A673 (cell line): ENCODE data around the gene MICAL2.

Experiments
- EZH2 ChIP-seq: fragments of 200-600 bp; sonication (generic); IDR thresholded peaks from 2 replicates; pipeline ENCODE4 v1.6.1; 2017; ENCODE audit warnings: borderline replicate concordance, low read depth, mild to moderate bottlenecking, mixed read lengths, antibody characterized with exemption, low read length; ENCODE audit not compliant: poor library complexity, severe bottlenecking
- TF ChIP-seq, protein P1 (sequence below): fragments of 300-800, 200-600 bp; sonication (generic); conservative IDR thresholded peaks from 2 replicates; pipeline ENCODE4 v1.5.1; 2017; ENCODE audit warnings: low read depth, mild to moderate bottlenecking, antibody characterized with exemption, low read length, moderate library complexity, mixed read lengths

DNA sequence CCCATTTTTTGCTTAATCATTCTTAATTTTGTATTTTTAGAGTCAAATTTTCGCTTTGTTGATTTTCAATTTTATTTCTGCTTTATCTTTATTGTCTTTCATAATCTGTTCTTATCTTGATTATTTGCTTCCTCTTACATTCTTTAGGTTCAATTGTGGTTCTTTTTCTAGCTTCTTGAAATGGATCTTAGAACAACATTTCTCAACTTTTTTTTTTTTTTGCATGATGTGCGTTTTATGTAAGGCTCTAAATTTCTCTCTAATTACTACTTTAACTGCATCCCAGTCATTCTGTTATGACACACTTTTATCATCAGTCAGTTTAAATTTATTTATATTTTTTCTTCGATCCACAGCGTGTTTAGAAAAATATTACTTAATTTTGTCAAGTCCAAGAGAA is 201.7 kb downstream of the MICAL2 start:
- TF ChIP-seq, protein P1, sequence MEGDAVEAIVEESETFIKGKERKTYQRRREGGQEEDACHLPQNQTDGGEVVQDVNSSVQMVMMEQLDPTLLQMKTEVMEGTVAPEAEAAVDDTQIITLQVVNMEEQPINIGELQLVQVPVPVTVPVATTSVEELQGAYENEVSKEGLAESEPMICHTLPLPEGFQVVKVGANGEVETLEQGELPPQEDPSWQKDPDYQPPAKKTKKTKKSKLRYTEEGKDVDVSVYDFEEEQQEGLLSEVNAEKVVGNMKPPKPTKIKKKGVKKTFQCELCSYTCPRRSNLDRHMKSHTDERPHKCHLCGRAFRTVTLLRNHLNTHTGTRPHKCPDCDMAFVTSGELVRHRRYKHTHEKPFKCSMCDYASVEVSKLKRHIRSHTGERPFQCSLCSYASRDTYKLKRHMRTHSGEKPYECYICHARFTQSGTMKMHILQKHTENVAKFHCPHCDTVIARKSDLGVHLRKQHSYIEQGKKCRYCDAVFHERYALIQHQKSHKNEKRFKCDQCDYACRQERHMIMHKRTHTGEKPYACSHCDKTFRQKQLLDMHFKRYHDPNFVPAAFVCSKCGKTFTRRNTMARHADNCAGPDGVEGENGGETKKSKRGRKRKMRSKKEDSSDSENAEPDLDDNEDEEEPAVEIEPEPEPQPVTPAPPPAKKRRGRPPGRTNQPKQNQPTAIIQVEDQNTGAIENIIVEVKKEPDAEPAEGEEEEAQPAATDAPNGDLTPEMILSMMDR, result no peak
- TF ChIP-seq EZH2, result no peak
